ENCODE results near the gene BUD13.

BUD13 gene

DNA sequence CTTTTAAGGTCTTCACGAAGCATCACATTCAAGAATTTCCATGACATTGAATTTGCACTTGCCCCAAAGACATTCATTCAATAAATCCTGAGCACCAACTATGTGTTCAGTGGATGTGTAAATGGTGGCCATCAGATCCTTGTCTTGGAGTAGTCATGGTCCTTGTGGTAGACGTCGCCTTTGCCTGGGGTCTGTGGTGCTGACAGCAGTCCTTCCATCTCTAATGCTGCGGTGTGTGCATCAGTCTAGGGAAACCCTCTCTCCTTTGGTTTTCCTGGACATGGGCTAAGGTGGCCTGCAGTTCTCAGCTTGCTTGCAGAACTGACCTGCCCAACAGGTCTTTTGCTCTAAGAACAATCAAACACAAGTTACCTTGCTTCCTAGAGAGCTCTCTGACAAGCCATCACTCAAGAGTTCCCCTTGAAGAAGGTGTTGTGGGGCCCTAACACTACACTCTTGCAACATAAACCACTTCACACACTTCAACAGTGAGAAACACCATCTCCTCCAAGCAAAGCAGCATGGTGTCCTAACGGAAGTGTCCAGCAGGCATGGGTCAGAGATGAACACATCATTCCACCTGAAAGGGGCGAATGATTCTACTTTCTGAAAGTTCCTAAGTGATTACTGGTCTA lies 72.1 kb downstream of the BUD13 start:
- peaks cover 2 to 7% of the 10 kb centered on the region in 2 experiments for H3K4me1 ChIP-seq (ENCODE audit: control insufficient read depth in 1 of 2, insufficient read depth in 2 of 2, low read length in 2 of 2)
- H3K23ac ChIP-seq (ENCODE audit: low read length) = no peak overlapping the region
- no peak overlapping the region for H2BK12ac ChIP-seq (ENCODE audit: low read length)
- no peak overlapping the region for H4K12ac ChIP-seq (ENCODE audit: low read depth, low read length)
- no peaks in the 10 kb centered on the region for H3K9me3 ChIP-seq (ENCODE audit: insufficient read depth, low read depth, low read length)
- no peak overlapping the region for H3K14ac ChIP-seq (ENCODE audit: low read length)
- H2BK5ac ChIP-seq (ENCODE audit: low read depth, low read length, poor library complexity) = no peak overlapping the region
- H3K9ac ChIP-seq (ENCODE audit: low read length) = no peak overlapping the region
- H3K18ac ChIP-seq (ENCODE audit: low read length) = no peak overlapping the region
- H3K27me3 ChIP-seq (ENCODE audit: insufficient read depth, low read length) = no peaks in the 10 kb centered on the region
- H2AFZ ChIP-seq (ENCODE audit: insufficient read depth, low read length, poor library complexity) = no peak overlapping the region
- no peak overlapping the region for H3K4me2 ChIP-seq (ENCODE audit: low read length)
- H3K36me3 ChIP-seq (ENCODE audit: control insufficient read depth in 1 of 2, insufficient read depth in 2 of 2, low read length in 2 of 2) = no peaks in the 10 kb centered on the region
- H2AK5ac ChIP-seq (ENCODE audit: low read length) = no peak overlapping the region
- no peaks in the 10 kb centered on the region for H3K79me2 ChIP-seq (ENCODE audit: control insufficient read depth, insufficient read depth, low read length, poor library complexity)
- no CpG with 5 or more reads among the region's 6 CpGs for WGBS (ENCODE audit: extremely low coverage, insufficient coverage, insufficient read length)
- H2BK120ac ChIP-seq (ENCODE audit: insufficient read depth, low read length, poor library complexity) = no peak overlapping the region
- no peak overlapping the region for H3K27ac ChIP-seq (ENCODE audit: low read depth, low read length)
- no peak overlapping the region for H4K91ac ChIP-seq (ENCODE audit: low read depth, low read length)
- no peak for DNase-seq
- H4K8ac ChIP-seq (ENCODE audit: low read depth, low read length) = no peak overlapping the region
- no peak overlapping the region for H3K4ac ChIP-seq (ENCODE audit: low read depth, low read length)
- H3K4me3 ChIP-seq (ENCODE audit: low read depth, low read length) = no peak overlapping the region
- no peaks in the 10 kb centered on the region for H3K79me1 ChIP-seq (ENCODE audit: low read length)

Data from trophoblast cell (in vitro differentiated cells and primary cell).